Measurements from ENCODE around the gene MUC2.

Gene MUC2

DNA sequence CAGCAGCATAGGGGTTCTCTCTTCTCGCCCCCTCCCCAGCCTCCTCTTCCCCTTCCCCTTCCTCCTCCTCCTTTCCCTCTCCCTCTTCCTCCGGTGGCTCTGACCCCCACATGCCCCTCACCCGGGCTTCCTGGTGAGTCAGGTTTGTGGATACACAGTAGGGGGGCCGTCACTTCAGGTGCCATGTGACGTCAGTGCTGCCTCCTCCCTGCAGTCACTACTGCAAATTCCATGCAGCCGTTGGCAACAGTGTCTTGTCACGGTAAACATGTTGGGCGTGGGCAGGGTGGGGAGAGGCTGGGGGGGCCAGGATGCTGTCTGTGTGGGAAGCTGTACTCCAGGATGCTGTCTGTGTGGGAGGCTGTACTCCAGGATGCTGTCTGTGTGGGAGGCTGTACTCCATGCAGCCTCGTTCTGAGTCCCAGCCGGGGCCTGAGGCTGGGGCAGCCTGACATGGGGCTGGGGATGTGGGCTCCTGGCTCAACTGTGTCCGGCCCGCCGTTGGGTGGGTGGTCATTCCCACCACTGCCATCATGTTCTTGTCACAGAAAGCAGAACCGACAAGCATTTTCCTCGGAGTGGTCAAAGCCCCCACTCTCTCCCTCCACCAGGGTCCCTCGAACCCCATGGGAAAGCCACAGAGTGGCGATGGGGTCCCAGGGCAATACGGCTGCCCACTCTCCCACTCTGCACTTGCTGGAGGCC is 2.4 kb upstream of the MUC2 start:
- no peak for DNase-seq (ENCODE audit: low spot score)

DNA sequence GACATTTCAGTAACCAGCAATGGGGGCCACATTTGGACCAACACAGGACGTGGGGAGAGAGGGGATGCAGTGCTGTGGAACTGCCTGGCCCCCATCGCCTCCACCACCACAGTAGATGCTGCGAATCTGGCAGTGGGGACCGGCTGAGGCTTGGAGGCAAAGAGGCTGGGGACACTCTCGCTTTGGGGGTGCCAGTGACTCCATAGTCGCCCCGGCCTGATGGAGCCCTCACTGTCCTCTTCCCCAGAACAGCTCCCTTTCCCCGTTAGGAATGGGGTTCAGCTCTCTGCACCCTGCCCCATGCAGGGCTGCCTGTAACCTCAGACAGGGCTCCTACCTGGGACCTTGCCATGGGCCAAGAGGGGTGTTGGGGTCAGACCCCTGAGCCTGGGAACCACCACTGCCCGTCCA is 1.8 kb upstream of the MUC2 start:
- DNase-seq (ENCODE audit: low spot score), result no peak

DNA sequence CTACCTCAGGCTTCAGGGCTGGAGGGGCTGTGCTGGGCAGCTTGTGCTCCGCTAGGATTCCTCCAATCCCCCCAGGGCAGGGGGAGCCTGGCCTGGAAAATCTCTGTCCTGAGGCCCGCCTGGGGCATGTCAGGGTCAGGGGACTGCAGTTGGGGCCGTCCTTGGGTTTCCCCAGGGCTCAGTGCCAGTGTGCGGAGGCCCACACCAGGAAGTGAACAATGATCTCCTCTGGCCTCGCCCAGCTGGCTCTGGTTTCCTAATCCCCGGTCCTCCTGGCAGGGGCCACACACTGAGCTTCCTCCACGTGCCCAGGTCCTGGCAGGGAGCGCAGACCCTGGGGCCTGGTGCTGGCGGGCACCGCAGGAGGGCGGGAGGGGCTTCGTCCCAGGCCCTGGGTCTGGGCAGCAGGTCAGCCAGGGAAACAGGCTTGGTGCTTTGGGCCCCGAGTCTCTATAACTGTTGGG is 1.4 kb upstream of the MUC2 start:
- no peak for DNase-seq (ENCODE audit: low spot score)

DNA sequence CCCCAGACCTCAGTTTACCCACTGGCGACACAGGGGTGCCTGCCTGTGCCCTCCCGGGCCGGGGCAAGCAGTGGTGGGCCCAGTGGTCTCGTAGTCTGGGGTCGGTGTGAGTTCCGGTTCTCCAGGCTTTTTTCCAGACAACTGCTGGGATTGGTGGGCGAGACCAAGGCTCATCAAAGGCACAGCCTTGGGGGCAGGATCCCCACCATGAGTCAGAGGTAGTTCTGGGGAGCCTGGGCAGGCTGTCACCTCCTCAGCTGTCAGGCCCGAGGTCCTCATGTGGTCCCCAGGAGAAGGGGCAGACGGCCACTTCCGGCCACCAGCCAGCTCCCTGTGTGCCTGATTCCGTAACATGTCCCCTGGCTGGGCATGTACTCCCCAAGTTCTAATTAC is 827 bp upstream of the MUC2 start:
- DNase-seq (ENCODE audit: low spot score), result no peak

DNA sequence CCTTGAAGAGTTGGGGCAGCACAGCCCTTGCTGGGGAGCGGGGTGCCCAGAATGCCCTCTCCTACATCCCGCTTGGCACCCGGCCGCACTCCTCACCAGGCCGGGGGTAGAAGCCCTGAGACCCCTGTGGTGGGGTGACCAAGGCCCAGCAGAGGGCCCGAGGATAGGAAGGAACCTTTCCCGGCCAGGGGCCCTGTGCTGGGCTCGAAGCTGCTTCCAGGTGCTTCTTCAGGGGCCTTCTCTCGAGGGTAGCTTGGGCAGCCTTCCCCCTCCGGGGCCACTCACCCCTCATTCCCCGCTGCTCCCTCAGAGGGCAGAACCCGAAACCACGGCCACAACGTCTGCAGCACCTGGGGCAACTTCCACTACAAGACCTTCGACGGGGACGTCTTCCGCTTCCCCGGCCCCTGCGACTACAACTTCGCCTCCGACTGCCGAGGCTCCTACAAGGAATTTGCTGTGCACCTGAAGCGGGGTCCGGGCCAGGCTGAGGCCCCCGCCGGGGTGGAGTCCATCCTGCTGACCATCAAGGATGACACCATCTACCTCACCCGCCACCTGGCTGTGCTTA is 752 bp downstream of the MUC2 start:
- no peak for DNase-seq (ENCODE audit: low spot score)

DNA sequence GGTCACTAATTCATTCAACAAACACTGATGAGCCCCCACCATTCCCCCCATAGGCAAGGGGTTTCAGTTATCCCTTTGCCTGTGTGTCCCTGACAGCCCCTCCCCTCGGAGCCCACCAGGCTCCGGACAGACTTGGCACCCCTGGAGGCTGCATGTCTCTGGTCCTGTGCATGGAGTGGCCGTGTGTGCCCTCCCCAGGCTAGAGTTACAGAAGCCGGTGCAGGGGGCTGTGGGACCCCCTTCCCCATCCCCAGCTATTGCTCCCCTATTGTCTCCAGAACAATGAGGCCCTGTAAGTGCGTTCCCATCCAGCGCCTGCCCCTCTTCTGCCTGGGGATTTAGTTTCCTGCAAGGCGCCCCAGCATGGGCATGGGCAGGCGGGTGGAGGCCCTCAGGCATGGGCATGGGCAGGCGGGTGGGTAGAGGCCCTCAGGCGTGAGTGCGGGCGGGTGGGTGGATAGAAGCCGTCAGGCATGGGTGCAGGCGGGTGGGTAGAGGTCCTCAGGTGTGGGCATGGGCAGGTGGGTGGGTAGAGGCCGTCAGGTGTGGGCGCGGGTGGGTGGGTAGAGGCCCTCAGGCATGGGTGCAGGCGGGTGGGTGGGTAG is 1.5 kb downstream of the MUC2 start:
- DNase-seq (ENCODE audit: low spot score), result no peak

DNA sequence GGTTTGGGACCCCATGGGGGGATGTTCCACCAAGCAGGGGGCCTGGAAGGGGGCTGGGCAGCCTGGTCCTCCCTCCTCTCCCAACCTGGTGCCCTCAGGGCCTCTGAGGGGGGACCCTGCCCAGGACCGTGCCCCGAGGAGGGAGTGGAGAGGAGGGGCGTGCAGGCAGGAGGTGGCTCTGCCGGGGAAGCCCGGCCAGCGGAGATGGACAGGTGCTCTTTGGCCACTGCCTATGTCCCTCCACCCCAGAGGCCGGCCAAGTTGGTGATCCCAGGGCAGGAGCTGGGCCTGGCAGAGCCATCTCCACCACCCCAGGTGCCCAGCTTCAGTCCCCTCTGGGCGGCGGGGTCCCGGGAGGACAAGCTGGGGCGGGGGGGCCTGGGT is 2.4 kb downstream of the MUC2 start:
- DNase-seq (ENCODE audit: low spot score), result no peak

DNA sequence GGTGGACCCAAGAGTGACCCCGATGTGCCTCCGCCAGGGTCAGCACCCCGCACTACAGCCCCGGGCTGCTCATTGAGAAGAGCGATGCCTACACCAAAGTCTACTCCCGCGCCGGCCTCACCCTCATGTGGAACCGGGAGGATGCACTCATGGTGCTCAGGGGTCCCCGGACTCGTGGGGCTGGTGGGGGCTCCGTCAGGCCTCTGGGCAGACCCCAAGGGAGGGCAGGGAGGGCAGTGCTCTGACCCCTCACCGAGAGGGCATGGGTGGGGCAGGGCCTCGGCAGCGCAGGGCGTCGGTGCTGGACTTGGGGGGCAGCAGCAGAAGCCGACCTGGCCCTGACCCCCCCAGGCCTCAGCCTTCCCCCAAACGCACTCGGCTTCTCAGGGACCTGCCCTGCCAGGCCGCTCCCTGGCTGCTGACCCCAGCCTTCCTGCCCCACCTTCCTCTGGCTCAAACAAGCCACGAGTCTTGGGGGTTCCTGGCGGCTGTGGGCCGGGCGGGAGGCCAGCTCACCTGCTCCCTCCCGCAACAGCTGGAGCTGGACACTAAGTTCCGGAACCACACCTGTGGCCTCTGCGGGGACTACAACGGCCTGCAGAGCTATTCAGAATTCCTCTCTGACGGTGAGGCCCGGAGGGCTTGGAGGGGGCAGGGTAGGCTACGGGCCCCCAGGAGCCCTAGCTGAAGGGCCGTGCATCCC is 2.9 kb downstream of the MUC2 start:
- no peak for DNase-seq (ENCODE audit: low spot score)

DNA sequence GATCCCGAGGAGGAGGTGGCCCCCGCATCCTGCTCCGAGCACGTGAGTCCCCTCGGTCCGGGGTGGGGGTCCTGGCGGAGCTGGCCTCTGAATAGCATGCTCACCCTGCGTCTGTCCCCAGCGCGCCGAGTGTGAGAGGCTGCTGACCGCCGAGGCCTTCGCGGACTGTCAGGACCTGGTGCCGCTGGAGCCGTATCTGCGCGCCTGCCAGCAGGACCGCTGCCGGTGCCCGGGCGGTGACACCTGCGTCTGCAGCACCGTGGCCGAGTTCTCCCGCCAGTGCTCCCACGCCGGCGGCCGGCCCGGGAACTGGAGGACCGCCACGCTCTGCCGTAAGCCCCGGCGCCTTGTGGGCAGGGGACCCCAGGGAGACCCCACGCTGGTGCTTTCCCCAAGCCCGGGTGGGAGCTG is 3.5 kb downstream of the MUC2 start:
- no peak for DNase-seq (ENCODE audit: low spot score)

DNA sequence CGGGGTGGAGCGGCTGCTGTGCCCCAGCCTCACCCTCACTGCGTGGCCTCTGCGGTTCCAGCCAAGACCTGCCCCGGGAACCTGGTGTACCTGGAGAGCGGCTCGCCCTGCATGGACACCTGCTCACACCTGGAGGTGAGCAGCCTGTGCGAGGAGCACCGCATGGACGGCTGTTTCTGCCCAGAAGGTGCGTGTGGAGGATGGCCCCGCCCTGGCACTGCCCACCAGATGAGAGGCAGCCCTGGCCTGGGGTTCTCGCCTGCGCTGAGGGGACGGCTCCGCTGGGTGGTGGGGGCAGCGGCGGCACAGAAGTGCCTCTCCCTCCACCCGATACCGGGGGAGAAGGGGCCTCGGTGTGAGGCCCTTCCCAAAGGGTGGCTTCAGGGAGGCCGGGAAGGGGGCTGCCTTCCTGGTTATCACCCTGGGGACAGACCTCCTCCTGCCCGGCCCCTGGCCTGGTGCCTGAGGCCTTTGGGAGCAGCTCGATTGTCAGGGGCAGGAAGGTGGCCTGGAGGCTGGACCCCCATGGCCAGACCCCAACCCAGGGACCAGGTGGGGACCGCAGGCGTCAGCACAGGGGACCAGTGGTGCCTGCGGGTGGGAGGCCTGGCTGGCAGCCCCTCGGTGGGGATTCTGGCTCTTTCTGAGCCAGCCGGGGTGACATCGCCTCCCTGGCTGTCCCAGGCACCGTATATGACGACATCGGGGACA is 7.1 kb downstream of the MUC2 start:
- no peak for DNase-seq (ENCODE audit: low spot score)

DNA sequence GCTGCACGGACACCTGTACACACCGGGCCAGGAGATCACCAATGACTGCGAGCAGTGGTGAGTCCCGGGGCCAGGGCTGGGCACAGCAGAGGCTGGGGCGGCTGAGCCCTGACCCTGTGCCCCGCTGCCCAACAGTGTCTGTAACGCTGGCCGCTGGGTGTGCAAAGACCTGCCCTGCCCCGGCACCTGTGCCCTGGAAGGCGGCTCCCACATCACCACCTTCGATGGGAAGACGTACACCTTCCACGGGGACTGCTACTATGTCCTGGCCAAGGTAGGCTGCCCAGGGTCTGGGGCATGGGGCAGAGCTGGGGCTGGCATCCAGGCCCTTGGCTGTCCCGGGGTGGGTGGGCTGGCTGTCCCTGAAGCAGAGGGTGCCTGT is 7.7 kb downstream of the MUC2 start:
- DNase-seq (ENCODE audit: low spot score), result no peak

DNA sequence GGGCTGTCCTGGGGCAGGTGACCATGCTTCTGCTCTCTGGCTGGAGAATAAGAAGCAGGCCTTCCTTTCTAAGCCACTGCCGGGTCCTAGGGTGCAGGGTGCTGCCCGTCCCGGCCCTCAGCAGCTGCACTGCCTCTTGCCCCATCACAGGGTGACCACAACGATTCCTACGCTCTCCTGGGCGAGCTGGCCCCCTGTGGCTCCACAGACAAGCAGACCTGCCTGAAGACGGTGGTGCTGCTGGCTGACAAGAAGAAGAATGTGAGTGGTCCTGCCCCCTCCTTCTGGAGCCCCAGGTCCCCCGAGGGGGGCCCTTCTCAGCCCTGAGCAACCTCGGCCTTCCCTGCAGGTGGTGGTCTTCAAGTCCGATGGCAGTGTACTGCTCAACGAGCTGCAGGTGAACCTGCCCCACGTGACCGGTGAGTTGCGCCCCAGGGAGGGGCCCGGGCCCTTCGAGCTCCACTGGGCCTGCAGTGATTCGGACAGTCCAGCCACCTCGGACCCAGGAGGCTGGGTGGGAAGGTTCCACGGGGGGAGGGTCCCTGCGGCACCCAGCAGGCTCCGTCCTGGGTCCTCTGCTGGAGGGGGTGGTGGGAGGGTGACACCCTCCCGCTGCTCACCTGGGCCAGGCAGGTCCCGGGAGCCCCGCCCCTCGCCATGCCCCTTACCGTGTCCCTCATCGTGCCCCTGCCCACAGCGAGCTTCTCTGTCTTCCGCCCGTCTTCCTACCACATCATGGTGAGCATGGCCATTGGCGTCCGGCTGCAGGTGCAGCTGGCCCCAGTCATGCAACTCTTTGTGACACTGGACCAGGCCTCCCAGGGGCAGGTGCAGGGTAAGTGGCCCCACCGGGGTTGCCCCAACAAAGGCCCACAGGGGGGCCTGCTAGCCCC is 8.3 kb downstream of the MUC2 start:
- DNase-seq (ENCODE audit: low spot score), result no peak

DNA sequence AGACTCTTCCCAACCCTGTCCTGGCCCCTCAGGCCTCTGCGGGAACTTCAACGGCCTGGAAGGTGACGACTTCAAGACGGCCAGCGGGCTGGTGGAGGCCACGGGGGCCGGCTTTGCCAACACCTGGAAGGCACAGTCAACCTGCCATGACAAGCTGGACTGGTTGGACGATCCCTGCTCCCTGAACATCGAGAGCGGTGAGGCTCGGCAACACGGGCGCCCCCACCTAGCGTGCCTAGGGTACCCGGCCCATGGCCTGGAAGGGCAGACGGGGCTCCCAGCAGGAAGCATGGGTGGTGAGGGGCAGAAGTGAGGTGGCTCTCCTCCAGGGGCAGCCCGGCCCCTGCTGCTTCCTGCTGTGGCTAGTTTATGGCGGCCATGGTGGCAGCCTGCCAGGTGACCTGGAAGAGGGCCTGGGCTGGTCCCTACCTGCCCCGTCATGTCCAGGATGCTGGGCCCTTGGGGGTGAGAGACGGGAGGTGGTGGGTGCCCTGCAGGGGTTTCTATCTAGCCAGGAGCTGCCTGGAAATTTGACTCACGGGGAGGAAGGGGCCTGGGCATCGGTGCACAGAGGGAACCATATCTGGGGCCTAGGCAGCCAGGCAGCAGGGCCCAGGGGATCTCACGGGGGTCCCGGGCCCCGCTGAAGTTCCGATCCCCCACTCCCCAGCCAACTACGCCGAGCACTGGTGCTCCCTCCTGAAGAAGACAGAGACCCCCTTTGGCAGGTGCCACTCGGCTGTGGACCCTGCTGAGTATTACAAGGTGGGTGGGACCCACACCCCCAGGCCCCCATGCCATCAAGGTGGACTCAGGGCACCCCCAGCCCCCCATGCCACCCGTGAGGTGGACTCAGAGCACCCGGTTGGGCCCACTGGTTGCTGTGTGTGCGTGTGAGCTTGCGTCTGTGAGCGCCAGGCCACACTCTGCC is 9.2 kb downstream of the MUC2 start:
- DNase-seq (ENCODE audit: low spot score), result no peak

DNA sequence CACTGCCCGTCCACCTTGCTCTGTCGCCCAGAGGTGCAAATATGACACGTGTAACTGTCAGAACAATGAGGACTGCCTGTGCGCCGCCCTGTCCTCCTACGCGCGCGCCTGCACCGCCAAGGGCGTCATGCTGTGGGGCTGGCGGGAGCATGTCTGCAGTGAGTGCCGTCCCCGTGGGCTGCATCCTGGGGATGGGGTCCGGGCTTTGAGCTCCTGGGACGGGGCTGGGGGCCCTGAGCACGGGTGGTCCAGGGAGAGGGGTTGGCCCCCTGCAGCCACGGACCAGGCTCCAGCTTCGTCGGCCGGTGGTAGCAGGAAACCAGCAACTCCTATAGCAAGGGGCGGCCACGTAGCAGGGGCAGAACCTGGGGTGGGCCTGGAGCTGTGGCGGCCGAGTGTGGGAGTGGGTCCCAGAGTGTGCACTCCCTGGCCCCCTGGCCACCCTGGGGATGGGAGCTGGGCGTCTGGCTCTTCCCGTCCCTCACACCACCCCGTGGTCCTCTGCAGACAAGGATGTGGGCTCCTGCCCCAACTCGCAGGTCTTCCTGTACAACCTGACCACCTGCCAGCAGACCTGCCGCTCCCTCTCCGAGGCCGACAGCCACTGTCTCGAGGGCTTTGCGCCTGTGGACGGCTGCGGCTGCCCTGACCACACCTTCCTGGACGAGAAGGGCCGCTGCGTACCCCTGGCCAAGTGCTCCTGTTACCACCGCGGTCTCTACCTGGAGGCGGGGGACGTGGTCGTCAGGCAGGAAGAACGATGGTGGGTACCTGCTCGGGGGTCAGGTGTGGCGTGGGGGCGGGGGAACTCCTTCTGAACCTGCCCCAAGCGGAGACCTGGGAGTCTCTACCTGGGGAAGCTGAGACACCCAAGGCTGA is 10.1 kb downstream of the MUC2 start:
- no peak for DNase-seq (ENCODE audit: low spot score)

DNA sequence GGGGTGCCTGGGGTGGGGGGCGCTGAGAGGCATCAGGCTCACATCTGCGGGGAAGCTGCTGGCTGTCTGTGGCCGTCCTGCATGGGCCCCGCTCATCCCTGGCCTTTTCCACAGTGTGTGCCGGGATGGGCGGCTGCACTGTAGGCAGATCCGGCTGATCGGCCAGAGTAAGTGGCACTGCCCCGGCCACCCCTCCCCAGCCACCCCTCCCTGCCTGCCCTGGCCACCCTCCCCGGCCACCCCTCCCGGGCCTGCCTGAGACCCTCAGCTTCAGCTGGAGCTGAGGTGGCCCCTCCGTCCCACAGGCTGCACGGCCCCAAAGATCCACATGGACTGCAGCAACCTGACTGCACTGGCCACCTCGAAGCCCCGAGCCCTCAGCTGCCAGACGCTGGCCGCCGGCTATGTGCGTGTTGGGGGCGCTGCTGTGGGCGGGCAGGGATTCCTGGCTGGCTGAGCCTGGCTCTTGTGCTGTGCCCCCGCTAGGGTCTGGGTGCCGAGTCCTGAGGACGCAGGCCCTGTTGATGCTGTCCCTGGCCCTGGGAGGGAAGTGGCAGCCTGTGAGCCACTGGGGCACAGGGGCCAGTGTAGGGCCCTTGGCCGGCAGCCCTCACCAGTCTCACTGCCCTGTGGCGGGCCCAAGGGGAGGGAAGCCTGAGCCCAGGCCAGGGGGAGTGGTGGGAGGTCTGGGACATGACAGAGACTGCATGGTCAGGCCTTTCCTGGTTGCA is 10.9 kb downstream of the MUC2 start:
- no peak for DNase-seq (ENCODE audit: low spot score)

DNA sequence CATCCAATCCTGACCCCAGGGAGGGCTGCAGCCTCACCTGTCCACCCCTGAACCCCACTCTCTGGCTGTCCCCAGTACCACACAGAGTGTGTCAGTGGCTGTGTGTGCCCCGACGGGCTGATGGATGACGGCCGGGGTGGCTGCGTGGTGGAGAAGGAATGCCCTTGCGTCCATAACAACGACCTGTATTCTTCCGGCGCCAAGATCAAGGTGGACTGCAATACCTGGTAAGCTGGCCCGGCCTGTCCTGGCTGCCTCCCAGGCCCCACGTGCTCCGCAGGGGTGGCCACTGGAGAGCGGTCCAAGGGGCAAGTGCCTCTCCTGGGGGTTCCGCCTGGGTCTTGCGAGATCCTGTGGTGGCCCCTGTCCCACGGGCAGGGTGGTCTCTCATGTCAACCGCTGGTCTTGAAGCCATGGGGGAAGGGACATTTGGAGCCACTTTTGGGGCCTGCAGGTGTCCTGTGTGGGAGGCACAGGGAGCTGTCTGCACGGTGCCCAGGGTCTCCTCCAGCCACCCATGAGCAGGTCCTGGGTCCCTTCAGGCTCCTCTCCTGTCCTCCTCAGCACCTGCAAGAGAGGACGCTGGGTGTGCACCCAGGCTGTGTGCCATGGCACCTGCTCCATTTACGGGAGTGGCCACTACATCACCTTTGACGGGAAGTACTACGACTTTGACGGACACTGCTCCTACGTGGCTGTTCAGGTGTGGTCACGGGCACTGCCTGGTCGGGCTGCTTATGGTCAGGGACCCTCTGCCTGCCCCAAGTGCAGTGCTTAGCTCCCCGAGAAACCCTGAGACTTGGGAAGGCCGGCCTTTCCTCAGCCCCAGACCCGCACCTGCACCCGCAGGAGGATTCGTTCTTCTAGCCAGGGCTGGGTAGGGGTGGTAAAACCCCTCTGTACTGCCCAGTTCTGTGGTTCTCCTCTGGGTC is 11.8 kb downstream of the MUC2 start:
- DNase-seq (ENCODE audit: low spot score), result no peak

DNA sequence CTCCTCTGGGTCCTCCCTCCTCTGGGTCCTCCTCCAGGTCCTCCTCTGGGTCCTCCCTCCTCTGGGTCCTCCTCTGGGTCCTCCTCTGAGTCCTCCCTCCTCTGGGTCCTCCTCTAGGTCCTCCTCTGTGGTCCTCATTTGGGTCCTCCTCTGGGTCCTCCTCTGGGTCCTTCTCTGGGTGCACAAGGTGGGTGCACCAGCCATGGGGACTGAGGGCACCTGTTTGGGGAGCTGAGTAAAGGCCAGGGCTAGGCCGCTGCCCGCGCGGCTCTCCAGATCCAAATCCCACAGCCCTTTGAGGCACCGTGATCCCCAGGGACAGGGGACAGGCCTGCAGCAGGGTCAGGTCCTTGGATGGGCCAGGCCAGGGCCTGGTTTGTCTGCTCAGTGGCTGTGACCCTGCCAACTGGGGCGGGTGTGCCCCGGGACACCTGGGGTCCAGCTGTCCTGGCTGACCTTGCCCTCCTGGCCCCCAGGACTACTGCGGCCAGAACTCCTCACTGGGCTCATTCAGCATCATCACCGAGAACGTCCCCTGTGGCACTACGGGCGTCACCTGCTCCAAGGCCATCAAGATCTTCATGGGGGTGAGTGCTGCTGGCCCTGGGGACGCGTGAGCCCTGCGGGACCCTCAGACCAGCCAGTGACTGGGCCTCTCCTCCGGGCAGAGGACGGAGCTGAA is 12.7 kb downstream of the MUC2 start:
- no peak for DNase-seq (ENCODE audit: low spot score)
